ENCODE data around the gene PGAM1. TPM values are rescaled to one million over a fixed set of nuclear protein-coding genes. Genes with fewer than 3 reads are reported as not detected.

Gene PGAM1
- total and polyA plus RNA-seq, 2 of the 13 experiments (the other 11 are each of a cell fraction or from before 2014, with no cell fraction given) = 354 to 483 TPM

GRCh38 chr10:97400665-97401454 is 25.1 kb upstream of the PGAM1 start, which contains the start of gene RRP12 (continued):
- TF ChIP-seq ZNF224 (CRISPR knock-in tag; IDR thresholded peaks at IDR 0.05) (no peak), ZNF256 (CRISPR knock-in tag; conservative IDR thresholded peaks at IDR 0.05) (no peak), MYPOP (CRISPR knock-in tag; IDR thresholded peaks at IDR 0.05) (no peak), ZNF567 (CRISPR knock-in tag; IDR thresholded peaks at IDR 0.05; ENCODE audit: borderline replicate concordance) (no peak), SIX4 (CRISPR knock-in tag; IDR thresholded peaks at IDR 0.05) (no peak), ZFP41 (CRISPR knock-in tag; IDR thresholded peaks at IDR 0.05; ENCODE audit: borderline replicate concordance) (no peak), ZNF543 (CRISPR knock-in tag; IDR thresholded peaks at IDR 0.05) (peak; percentile 69; the same call in 1 of the 2 replicates), CENPT (CRISPR knock-in tag; IDR thresholded peaks at IDR 0.05; ENCODE audit: low read depth) (no peak), ZNF556 (CRISPR knock-in tag; IDR thresholded peaks at IDR 0.05; ENCODE audit: borderline replicate concordance) (no peak), TCF7L2 (IDR thresholded peaks at IDR 0.05; ENCODE audit: low read depth, low read length) (no peak), SNAPC2 (CRISPR knock-in tag; IDR thresholded peaks at IDR 0.05) (no peak), SP5 (CRISPR knock-in tag; IDR thresholded peaks at IDR 0.05; ENCODE audit: borderline replicate concordance, low read depth) (no peak), REPIN1 (CRISPR knock-in tag; IDR thresholded peaks at IDR 0.05; ENCODE audit: borderline replicate concordance, low read depth) (peak; percentile 80), NFATC3 (CRISPR knock-in tag; IDR thresholded peaks at IDR 0.05) (peak; percentile 80; the same call in 1 of the 2 replicates), ARHGAP35 (CRISPR knock-in tag; IDR thresholded peaks at IDR 0.05; ENCODE audit: borderline replicate concordance) (no peak), ZNF225 (CRISPR knock-in tag; IDR thresholded peaks at IDR 0.05) (no peak), ARNTL (CRISPR knock-in tag; IDR thresholded peaks at IDR 0.05) (0 out of 2 replicates have a peak, but pooled peaks have one; percentile 39), TP53 (CRISPR knock-in tag; conservative IDR thresholded peaks at IDR 0.05) (no peak), ZNF296 (CRISPR knock-in tag; conservative IDR thresholded peaks at IDR 0.05) (no peak), KMT2A (CRISPR knock-in tag; IDR thresholded peaks at IDR 0.05) (peak; percentile 72)
- TF ChIP-seq, protein P1, sequence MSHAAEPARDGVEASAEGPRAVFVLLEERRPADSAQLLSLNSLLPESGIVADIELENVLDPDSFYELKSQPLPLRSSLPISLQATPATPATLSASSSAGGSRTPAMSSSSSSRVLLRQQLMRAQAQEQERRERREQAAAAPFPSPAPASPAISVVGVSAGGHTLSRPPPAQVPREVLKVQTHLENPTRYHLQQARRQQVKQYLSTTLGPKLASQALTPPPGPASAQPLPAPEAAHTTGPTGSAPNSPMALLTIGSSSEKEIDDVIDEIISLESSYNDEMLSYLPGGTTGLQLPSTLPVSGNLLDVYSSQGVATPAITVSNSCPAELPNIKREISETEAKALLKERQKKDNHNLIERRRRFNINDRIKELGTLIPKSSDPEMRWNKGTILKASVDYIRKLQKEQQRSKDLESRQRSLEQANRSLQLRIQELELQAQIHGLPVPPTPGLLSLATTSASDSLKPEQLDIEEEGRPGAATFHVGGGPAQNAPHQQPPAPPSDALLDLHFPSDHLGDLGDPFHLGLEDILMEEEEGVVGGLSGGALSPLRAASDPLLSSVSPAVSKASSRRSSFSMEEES (CRISPR knock-in tag; IDR thresholded peaks at IDR 0.05) = no peak; the same call in 1 of the 2 replicates
- TF ChIP-seq, protein P2, sequence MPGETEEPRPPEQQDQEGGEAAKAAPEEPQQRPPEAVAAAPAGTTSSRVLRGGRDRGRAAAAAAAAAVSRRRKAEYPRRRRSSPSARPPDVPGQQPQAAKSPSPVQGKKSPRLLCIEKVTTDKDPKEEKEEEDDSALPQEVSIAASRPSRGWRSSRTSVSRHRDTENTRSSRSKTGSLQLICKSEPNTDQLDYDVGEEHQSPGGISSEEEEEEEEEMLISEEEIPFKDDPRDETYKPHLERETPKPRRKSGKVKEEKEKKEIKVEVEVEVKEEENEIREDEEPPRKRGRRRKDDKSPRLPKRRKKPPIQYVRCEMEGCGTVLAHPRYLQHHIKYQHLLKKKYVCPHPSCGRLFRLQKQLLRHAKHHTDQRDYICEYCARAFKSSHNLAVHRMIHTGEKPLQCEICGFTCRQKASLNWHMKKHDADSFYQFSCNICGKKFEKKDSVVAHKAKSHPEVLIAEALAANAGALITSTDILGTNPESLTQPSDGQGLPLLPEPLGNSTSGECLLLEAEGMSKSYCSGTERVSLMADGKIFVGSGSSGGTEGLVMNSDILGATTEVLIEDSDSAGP (CRISPR knock-in tag; IDR thresholded peaks at IDR 0.05; ENCODE audit: borderline replicate concordance) = no peak; the same call in 1 of the 2 replicates

Measured in HepG2 (cell line).